ENCODE data around the gene TTC12.

Gene TTC12

GRCh38 chr11:113314389-113315301 lies at the start of gene TTC12:
TTC12 (plus strand) TSS chr11:113314583; CDS start chr11:113316258, 1,675 bp downstream.
- peak; percentile 50 for DNase-seq (ENCODE audit: extremely low read depth, low read depth)
- no peak for TF ChIP-seq CTCF (IDR thresholded peaks at IDR 0.05; ENCODE audit: low read depth, low read length)

GRCh38 chr11:113265362-113265761 lies 49.0 kb upstream of the TTC12 start:
- TF ChIP-seq CTCF (IDR thresholded peaks at IDR 0.05; ENCODE audit: low read depth, low read length), result no peak
- DNase-seq (ENCODE audit: extremely low read depth, low read depth), result no peak

GRCh38 chr11:113267493-113267892 lies 46.9 kb upstream of the TTC12 start:
- no peak for DNase-seq (ENCODE audit: extremely low read depth, low read depth)
- TF ChIP-seq CTCF (IDR thresholded peaks at IDR 0.05; ENCODE audit: low read depth, low read length), result no peak

GRCh38 chr11:113269096-113269495 lies 45.3 kb upstream of the TTC12 start:
- no peak for TF ChIP-seq CTCF (IDR thresholded peaks at IDR 0.05; ENCODE audit: low read depth, low read length)
- no peak for DNase-seq (ENCODE audit: extremely low read depth, low read depth)

GRCh38 chr11:113269636-113270035 lies 44.7 kb upstream of the TTC12 start:
- DNase-seq (ENCODE audit: extremely low read depth, low read depth), result no peak
- TF ChIP-seq CTCF (IDR thresholded peaks at IDR 0.05; ENCODE audit: low read depth, low read length), result no peak

GRCh38 chr11:113270080-113270479 lies 44.3 kb upstream of the TTC12 start:
- DNase-seq (ENCODE audit: extremely low read depth, low read depth), result no peak

More at GRCh38 chr11:113270080-113270479, 44.3 kb upstream of the TTC12 start:
- TF ChIP-seq CTCF (IDR thresholded peaks at IDR 0.05; ENCODE audit: low read depth, low read length), result no peak

Measured in AG09319 (cell line).